ENCODE data around the gene TSEN15.
"Not testable (repeated sequence)": the region's sequence is repeated elsewhere in the genome, so short reads cannot be mapped to it uniquely, and the experiment has no call there.

Gene TSEN15

DNA sequence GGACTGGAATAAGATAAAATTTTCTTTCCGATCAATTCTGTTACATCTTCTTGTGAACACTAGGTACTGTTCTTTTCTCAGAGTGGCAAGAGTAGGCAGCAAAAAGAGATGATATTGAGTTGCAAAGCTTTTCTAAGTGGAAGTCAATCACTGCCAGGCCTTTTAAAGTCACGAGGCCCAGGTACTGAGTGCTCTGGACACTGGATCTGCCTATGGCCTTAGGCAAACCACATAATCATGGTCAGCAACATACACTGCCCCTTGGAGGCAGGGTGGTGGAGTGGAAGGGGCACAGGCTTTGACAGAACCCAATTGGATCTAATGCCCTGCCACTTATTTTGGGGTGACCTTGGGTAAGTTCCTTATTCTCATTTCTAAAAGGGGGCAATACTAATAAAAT lies 41.5 kb downstream of the TSEN15 start:
- in situ Hi-C loops (cut with MboI; ENCODE audit: low sequenced_read_pairs), result no loop called here

DNA sequence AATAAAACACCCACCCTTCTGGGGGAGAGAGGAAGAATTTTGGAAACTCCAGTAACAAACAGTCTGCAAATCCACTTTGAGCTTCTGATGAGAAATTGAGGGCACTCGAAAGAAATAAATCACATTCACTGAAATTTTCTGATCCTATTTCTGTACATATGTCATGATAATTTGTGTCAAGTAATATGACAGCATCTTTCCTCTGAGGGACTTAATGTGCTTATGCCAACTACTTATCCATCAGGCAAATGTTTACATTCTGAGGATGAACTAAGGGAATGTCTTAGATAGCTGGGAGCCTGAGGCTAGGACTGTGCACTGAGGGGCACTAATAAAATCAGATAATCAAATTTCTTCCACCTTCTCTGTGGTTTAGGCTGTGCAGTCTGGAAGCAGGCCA lies 44.5 kb downstream of the TSEN15 start:
- in situ Hi-C loops (cut with MboI; ENCODE audit: low sequenced_read_pairs), result no loop called here

DNA sequence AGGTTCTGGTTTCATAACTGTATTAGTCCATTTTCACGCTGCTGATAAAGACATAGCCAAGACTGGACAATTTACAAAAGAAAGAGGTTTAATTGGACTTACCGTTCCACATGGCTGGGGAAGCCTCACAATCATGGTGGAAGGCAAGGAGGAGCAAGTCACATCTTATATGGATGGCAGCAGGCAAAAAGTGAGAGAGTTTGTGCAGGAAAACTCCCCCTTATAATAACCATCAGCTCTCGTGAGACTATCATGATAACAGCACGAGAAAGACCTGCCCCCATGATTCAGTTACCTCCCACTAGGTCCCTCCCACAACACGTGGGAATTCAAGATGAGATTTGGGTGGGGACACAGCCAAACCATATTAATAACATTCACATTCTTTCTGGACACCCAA lies 45.0 kb downstream of the TSEN15 start:
- in situ Hi-C loops (cut with MboI; ENCODE audit: low sequenced_read_pairs), result not testable (repeated sequence)

DNA sequence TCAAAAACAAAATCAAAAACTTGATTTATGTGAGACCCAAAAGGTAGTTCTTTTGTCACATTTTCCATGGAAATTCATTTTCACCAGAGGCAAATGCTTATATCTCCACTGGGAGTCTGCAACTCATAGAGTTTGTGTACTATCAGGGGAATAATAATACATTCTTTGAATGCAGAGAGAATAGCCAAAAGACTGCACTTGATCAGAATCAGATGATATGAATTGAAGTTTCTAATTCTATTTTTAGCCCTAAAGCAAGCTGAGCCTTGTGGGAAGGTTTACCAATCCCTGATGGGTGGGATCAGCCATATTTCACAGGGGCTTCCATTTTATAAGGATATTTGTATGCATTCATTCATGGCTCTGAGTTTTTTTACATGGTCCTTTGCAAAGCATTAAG lies 49.6 kb downstream of the TSEN15 start:
- in situ Hi-C loops (cut with MboI; ENCODE audit: low sequenced_read_pairs), result no loop called here

GRCh38 chr1:184101571-184101970 lies 50.0 kb downstream of the TSEN15 start:
- in situ Hi-C loops (cut with MboI; ENCODE audit: low sequenced_read_pairs), result no loop called here

DNA sequence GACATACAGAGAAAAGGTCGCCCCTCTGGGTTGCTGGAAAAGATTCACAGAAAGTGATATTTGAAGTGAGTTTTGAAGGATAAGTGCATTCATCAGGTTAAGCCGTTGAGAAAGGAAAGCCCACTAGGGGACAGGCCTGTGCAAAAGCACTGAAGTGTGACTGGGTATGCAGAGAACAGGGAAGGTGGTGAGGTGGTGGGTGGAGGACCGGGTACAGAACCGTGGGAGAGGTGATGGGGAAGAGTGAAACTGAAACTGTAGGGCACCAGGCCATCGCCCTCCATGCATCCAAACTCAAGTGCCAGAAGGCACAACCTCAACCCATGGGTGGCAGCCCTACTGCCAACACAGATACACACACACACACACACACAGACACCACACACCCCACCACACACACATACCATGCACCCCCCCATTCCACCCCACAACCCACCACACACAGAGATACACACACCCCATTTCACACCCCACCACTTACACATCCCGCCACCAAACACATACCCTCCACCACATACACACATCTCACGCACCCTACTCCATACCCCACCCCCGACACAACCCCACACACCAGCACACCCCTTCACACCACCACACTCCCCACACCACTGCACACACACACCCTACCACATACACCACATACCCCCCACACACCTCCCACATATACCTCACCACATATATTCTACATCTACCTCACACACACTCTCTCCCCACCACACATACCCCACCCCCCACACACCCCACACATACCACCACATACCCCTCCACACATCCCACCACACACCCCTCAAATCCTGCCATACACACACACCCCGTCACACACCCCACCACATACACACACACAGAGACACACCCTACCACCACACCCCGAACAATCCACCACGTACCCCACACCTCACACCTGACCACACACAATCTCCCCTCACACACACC lies 59.0 kb downstream of the TSEN15 start:
- in situ Hi-C loops (cut with MboI; ENCODE audit: low sequenced_read_pairs), result no loop called here

DNA sequence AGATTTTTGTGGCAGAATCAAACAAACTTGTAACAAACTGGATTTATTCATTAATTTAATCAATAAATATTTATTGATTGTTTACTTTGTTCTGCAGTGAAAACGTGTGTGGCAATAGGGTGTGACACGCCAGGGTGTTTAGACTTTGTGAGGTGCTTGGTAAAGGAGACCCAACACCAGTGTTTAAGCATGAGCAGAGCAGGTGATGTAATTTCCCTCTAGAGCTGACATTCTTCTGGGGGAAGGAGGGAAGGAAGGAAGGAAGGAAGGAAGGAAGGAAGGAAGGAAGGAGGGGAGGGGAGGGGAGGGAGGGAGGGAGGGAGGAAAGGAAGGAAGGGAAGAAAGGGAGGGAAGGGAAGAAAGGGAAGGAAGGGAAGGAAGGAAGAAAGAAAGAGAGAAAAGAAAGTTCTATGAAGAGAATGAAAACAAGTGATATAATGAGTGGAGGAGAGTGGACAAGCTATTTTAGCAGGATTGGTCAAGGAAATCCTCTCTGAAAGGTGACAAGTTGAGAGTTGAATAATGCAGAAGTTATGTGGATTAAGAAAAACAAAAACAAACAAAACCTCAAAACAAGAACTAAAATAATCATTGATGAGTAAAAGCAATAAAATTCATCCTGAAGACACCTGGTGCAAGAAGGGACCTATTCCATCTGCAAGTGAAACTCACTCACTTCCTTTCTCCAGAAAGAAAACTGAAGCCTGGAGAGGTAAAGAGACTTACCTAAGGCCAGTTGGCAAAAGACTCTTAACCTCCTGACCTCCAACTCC lies 60.8 kb downstream of the TSEN15 start:
- in situ Hi-C loops (cut with MboI; ENCODE audit: low sequenced_read_pairs), result no loop called here

DNA sequence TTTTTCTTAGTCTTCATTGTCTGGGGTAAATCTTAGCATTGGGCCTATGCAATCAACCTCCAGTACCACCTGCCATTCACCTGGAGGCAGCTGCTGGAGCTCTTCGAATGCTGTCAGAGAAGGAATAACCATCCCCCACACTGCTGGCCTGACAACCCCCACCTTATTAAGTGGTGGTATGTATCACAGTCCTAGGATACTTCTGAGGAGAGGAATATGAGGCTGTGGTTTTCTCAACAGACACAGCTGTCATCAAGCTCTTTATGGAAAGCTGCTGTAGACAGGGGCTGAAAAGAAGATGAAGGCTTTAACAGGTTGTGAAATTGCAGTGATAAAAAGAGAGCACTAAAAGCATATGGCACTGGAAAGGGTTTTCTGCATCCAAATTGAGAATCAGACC lies 61.7 kb downstream of the TSEN15 start:
- in situ Hi-C loops (cut with MboI; ENCODE audit: low sequenced_read_pairs), result no loop called here

GRCh38 chr1:184114818-184115398 lies 63.4 kb downstream of the TSEN15 start:
- in situ Hi-C loops (cut with MboI; ENCODE audit: low sequenced_read_pairs), result no loop called here

- in situ Hi-C loops (cut with MboI; ENCODE audit: low sequenced_read_pairs), result no loop called here
Measured at GRCh38 chr1:184116287-184116686, 64.8 kb downstream of the TSEN15 start.

DNA sequence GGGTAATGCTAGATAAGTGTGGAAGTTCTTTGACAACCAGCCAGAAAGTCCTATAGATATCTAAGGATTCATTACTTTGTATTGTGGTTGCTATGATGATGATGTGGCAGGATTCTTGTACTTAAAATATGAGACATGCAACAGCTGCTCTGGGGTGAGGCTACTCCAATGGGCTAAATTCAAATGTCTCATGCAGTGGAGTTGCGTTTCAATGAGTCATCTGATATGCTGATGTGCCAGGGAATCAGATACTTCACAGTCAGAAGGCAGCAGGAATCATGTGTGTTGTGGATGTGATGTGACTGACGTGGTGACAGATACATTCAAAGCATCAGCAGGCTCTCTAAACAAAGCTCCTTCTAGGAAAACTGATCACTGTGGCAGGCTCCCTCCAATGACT lies 66.5 kb downstream of the TSEN15 start:
- in situ Hi-C loops (cut with MboI; ENCODE audit: low sequenced_read_pairs), result no loop called here

Measured in HL-60/S4 treated with retinoic acid at 250 ng/mL for 4 days and 3 days (cell line).